Hepatocyte (in vitro differentiated cells): ENCODE results near the gene OSR1. TPM values are rescaled to one million over a fixed set of nuclear protein-coding genes. Genes with fewer than 3 reads are reported as not detected.

Experiments
- DNase-seq: peaks from one replicate; pipeline ENCODE4 v3.0.0-alpha.2; 2016; ENCODE audit warnings: low spot score
- H2AFZ ChIP-seq: fragments of 200-600 bp; sonication (generic); 2 replicates; pipeline ENCODE4 v1.6.0; 2016; ENCODE audit warnings: antibody characterized with exemption, mild to moderate bottlenecking
- H3K27ac ChIP-seq: fragments of 200-600 bp; sonication (generic); 2 replicates; pipeline ENCODE4 v1.5.1; 2016; ENCODE audit warnings: mild to moderate bottlenecking
- H3K27me3 ChIP-seq: fragments of 200-600 bp; sonication (generic); 2 replicates; pipeline ENCODE4 v1.6.1; 2016
- H3K36me3 ChIP-seq: fragments of 200-600 bp; sonication (generic); replicated peaks from 2 replicates; pipeline ENCODE4 v1.5.1; 2016; ENCODE audit warnings: low read depth; ENCODE audit not compliant: insufficient read depth
- H3K4me1 ChIP-seq: fragments of 200-600 bp; sonication (generic); 2 replicates; pipeline ENCODE4 v1.5.1; 2016; ENCODE audit warnings: mild to moderate bottlenecking, moderate library complexity; ENCODE audit not compliant: insufficient read depth
- H3K4me2 ChIP-seq: fragments of 200-600 bp; sonication (generic); 2 replicates; pipeline ENCODE4 v1.6.0; 2016
- H3K4me3 ChIP-seq: fragments of 200-600 bp; sonication (generic); 2 replicates; pipeline ENCODE4 v1.5.1; 2016; ENCODE audit warnings: mild to moderate bottlenecking
- H3K79me2 ChIP-seq: fragments of 200-600 bp; sonication (generic); 2 replicates; pipeline ENCODE4 v1.6.0; 2017; ENCODE audit warnings: mild to moderate bottlenecking
- H3K9me2 ChIP-seq: fragments of 200-600 bp; sonication (generic); replicated peaks from 2 replicates; pipeline ENCODE4 v1.6.0; 2017; ENCODE audit warnings: mild to moderate bottlenecking; ENCODE audit not compliant: insufficient read depth
- H3K9me3 ChIP-seq: fragments of 200-600 bp; sonication (generic); 2 replicates; pipeline ENCODE4 v1.5.1; 2016; ENCODE audit warnings: low read depth, mild to moderate bottlenecking
- H4K20me1 ChIP-seq: fragments of 200-600 bp; sonication (generic); 2 replicates; pipeline ENCODE4 v1.6.0; 2016; ENCODE audit warnings: mild to moderate bottlenecking; ENCODE audit not compliant: insufficient read depth, poor library complexity, severe bottlenecking
- CTCF ChIP-seq: fragments of 200-600 bp; sonication (generic); IDR thresholded peaks from 2 replicates; pipeline ENCODE4 v1.5.1; 2016; ENCODE audit warnings: antibody characterized with exemption, mild to moderate bottlenecking; ENCODE audit not compliant: poor library complexity
- EZH2 ChIP-seq: fragments of 200-600 bp; sonication (generic); IDR thresholded peaks from 2 replicates; pipeline ENCODE4 v1.6.1; 2016; ENCODE audit warnings: antibody characterized with exemption, mild to moderate bottlenecking, borderline replicate concordance
- EZH2phosphoT487 ChIP-seq: fragments of 200-600 bp; sonication (generic); IDR thresholded peaks from one replicate; pipeline ENCODE4 v1.6.1; 2018; ENCODE audit warnings: antibody characterized with exemption, mild to moderate bottlenecking, low read depth, moderate library complexity; ENCODE audit not compliant: unreplicated experiment, severe bottlenecking
- WGBS: methylation state at CpG from one replicate; pipeline ENCODE4 v1.1.6; 2016; ENCODE audit warnings: low lambda C conversion rate; ENCODE audit errors: missing lambda C conversion rate; 5-methylcytosine and 5-hydroxymethylcytosine counted together
- polyA plus RNA-seq: library from polyadenylated mRNA; unstranded; fragments of >200 nt; fragmentation: Nextera tagmentation; extraction: Ambion mirVana; gene quantifications from 2 replicates; pipeline ENCODE4 v1.2.1, GENCODE V29; 2016
- total RNA-seq: library from RNA; depleted of rRNA; stranded (reverse); fragments of >200 nt; gene quantifications from 2 replicates; pipeline ENCODE4 v1.2.3, GENCODE V29; 2014

OSR1 gene
- total and polyA plus RNA-seq, 2 experiments from 2014 or later: 19.8 to 45.7 TPM

GRCh38 chr2:19350678-19351401 is 7.6 kb downstream of the OSR1 start:
- no peaks in the 10 kb centered on the region for H3K36me3 ChIP-seq
- peak overlapping the region; percentile 21 for H3K27ac ChIP-seq
- H3K27me3 ChIP-seq: peaks cover 49% of the 10 kb centered on the region
- no peak overlapping the region for H3K4me3 ChIP-seq
- 54% methylated on average over 30 of the region's 30 CpGs for WGBS
- peaks cover 19% of the 10 kb centered on the region for H3K4me1 ChIP-seq
- TF ChIP-seq EZH2phosphoT487 (no peak), EZH2 (no peak), CTCF (no peak)
- no peaks in the 10 kb centered on the region for H3K9me3 ChIP-seq
- peaks cover 6% of the 10 kb centered on the region for H4K20me1 ChIP-seq
- H3K79me2 ChIP-seq: peaks cover 51% of the 10 kb centered on the region
- DNase-seq: no peak
- peak overlapping the region; percentile 69 for H3K4me2 ChIP-seq
- no peaks in the 10 kb centered on the region for H3K9me2 ChIP-seq
- no peak overlapping the region for H2AFZ ChIP-seq

GRCh38 chr2:19349911-19350677 is 8.3 kb downstream of the OSR1 start:
- no peaks in the 10 kb centered on the region for H3K36me3 ChIP-seq
- H3K4me1 ChIP-seq: peaks cover 19% of the 10 kb centered on the region
- TF ChIP-seq EZH2phosphoT487 (no peak), CTCF (peak; percentile 63), EZH2 (no peak)
- peaks cover 42% of the 10 kb centered on the region for H3K27me3 ChIP-seq
- peaks cover 44% of the 10 kb centered on the region for H3K79me2 ChIP-seq
- peak overlapping the region; percentile 21 for H3K27ac ChIP-seq
- peak overlapping the region; percentile 69 for H3K4me2 ChIP-seq
- H2AFZ ChIP-seq: no peak overlapping the region
- H3K9me2 ChIP-seq: no peaks in the 10 kb centered on the region
- H3K4me3 ChIP-seq: no peak overlapping the region
- no peaks in the 10 kb centered on the region for H4K20me1 ChIP-seq
- peak; percentile 69 for DNase-seq
- no peaks in the 10 kb centered on the region for H3K9me3 ChIP-seq
- WGBS: 50% methylated on average over 46 of the region's 47 CpGs

GRCh38 chr2:19348692-19349091 is 9.7 kb downstream of the OSR1 start:
- Histone ChIP-seq H3K4me3 (no peak overlapping the region), H3K79me2 (peaks cover 32% of the 10 kb centered on the region), H2AFZ (no peak overlapping the region), H4K20me1 (no peaks in the 10 kb centered on the region), H3K27ac (peak overlapping the region; percentile 96), H3K4me2 (peak overlapping the region; percentile 92), H3K4me1 (peaks cover 19% of the 10 kb centered on the region), H3K27me3 (peaks cover 30% of the 10 kb centered on the region), H3K36me3 (no peaks in the 10 kb centered on the region), H3K9me3 (no peaks in the 10 kb centered on the region), H3K9me2 (no peaks in the 10 kb centered on the region)
- no peak for DNase-seq
- 95% methylated on average over 8 of the region's 8 CpGs for WGBS
- TF ChIP-seq EZH2phosphoT487 (no peak), EZH2 (no peak), CTCF (no peak)
